ENCODE data around the gene XKRX.

- no peak for TF ChIP-seq FOXP2 (optimal IDR thresholded peaks at IDR 0.05; ENCODE audit: control extremely low read depth, extremely low read length, insufficient read depth)
- no peak for TF ChIP-seq EZH2 (IDR thresholded peaks at IDR 0.05)
These were observed 3.2 kb upstream of the XKRX start for GRCh38 chrX:100931925-100932285.

Measured in SK-N-MC (cell line).